Esophagus squamous epithelium (tissue), 4 donors: ENCODE measurements around the gene MOGAT2.

Source experiments
- POLR2A ChIP-seq, 4 donors: fragments of 450-650 bp; IDR thresholded peaks; one replicate each; pipeline ENCODE4 v1.6.1; 2017; ENCODE audit warnings: antibody characterized with exemption in 4 of 4, mild to moderate bottlenecking in 4 of 4, moderate library complexity in 3 of 4
- TF ChIP-seq, protein P1 (sequence below), 6 experiments: fragments of 450-650 bp in 4 of 6; fragments of 200-600 bp in 2 of 6; sonication (generic) in 2 of 6; IDR thresholded peaks; one replicate each; pipeline ENCODE4 v1.5.1; 2016 to 2019; ENCODE audit warnings: antibody characterized with exemption in 6 of 6, mild to moderate bottlenecking in 4 of 6, moderate library complexity in 4 of 6

GRCh38 chr11:75762885-75763284 is 45.2 kb downstream of the MOGAT2 start:
- no peak for TF ChIP-seq POLR2A (IDR thresholded peaks at IDR 0.05)
- TF ChIP-seq, protein P1, sequence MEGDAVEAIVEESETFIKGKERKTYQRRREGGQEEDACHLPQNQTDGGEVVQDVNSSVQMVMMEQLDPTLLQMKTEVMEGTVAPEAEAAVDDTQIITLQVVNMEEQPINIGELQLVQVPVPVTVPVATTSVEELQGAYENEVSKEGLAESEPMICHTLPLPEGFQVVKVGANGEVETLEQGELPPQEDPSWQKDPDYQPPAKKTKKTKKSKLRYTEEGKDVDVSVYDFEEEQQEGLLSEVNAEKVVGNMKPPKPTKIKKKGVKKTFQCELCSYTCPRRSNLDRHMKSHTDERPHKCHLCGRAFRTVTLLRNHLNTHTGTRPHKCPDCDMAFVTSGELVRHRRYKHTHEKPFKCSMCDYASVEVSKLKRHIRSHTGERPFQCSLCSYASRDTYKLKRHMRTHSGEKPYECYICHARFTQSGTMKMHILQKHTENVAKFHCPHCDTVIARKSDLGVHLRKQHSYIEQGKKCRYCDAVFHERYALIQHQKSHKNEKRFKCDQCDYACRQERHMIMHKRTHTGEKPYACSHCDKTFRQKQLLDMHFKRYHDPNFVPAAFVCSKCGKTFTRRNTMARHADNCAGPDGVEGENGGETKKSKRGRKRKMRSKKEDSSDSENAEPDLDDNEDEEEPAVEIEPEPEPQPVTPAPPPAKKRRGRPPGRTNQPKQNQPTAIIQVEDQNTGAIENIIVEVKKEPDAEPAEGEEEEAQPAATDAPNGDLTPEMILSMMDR (IDR thresholded peaks at IDR 0.05): no peak
